ENCODE measurements around the gene MVD. TPM values are rescaled to one million over a fixed set of nuclear protein-coding genes. Genes with fewer than 3 reads are reported as not detected.
A peak's percentile ranks its signal among the peaks of the same experiment; 100 is the strongest.

Gene MVD
- total and polyA plus RNA-seq, 2 of the 13 experiments (the other 11 are each of a cell fraction or from before 2014, with no cell fraction given) = 28.1 to 187 TPM

DNA sequence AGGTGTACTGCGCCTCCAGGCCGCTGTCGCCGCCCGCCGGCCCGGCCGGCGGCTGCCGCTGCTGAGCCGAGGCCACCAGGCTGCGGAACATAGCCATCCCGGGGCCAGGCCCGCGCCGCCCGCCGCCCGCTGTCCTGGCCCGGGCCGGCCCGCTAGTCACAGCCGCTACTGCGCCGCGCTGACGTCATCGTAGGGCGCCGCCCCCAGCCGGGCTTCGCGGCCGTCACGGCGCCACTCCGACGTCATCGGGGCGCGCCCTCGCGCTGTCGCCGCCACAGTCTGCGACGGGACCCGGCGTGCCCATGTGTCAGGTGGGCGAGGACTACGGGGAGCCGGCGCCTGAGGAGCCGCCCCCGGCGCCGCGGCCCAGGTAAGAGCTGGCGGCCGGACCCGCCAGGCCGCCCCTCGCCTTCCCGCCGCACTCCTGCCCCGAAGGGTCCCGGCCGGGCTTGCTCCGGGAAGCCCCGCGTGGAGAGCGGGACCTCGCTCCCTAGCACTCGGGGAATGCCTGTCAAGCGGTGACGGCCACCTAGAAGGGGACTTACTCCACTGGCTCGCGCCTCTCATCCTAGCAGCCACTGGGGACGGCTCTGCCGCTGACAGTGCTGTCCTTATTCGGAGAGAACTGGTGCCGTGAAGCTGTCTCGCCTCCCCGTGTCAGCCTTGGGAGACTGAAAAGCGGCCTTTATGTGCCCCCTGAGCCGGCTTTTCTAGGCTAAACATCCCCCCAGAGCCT lies 43.5 kb upstream of the MVD start, which contains the start of the genes CTU2 and RNF166 (continued):
- TF ChIP-seq, protein P1, sequence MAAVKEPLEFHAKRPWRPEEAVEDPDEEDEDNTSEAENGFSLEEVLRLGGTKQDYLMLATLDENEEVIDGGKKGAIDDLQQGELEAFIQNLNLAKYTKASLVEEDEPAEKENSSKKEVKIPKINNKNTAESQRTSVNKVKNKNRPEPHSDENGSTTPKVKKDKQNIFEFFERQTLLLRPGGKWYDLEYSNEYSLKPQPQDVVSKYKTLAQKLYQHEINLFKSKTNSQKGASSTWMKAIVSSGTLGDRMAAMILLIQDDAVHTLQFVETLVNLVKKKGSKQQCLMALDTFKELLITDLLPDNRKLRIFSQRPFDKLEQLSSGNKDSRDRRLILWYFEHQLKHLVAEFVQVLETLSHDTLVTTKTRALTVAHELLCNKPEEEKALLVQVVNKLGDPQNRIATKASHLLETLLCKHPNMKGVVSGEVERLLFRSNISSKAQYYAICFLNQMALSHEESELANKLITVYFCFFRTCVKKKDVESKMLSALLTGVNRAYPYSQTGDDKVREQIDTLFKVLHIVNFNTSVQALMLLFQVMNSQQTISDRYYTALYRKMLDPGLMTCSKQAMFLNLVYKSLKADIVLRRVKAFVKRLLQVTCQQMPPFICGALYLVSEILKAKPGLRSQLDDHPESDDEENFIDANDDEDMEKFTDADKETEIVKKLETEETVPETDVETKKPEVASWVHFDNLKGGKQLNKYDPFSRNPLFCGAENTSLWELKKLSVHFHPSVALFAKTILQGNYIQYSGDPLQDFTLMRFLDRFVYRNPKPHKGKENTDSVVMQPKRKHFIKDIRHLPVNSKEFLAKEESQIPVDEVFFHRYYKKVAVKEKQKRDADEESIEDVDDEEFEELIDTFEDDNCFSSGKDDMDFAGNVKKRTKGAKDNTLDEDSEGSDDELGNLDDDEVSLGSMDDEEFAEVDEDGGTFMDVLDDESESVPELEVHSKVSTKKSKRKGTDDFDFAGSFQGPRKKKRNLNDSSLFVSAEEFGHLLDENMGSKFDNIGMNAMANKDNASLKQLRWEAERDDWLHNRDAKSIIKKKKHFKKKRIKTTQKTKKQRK (IDR thresholded peaks at IDR 0.05; ENCODE audit: low read length) = no peak
- TF ChIP-seq KMT2B (CRISPR knock-in tag; IDR thresholded peaks at IDR 0.05) = peak; percentile 88
- no peak for TF ChIP-seq SNRNP70 (IDR thresholded peaks at IDR 0.05; ENCODE audit: low read depth, low read length)
- TF ChIP-seq ZNF296 (CRISPR knock-in tag; conservative IDR thresholded peaks at IDR 0.05) = no peak
- TF ChIP-seq PPARG (CRISPR knock-in tag; conservative IDR thresholded peaks at IDR 0.05) = peak; percentile 66; the same call in 1 of the 2 replicates
- TF ChIP-seq ZNF33B (CRISPR knock-in tag; IDR thresholded peaks at IDR 0.05) = peak; percentile 43; the same call in 1 of the 2 replicates
- no peak for TF ChIP-seq NFRKB (IDR thresholded peaks at IDR 0.05)
- TF ChIP-seq ZNF263 (CRISPR knock-in tag; IDR thresholded peaks at IDR 0.05) = no peak
- TF ChIP-seq, protein P2, sequence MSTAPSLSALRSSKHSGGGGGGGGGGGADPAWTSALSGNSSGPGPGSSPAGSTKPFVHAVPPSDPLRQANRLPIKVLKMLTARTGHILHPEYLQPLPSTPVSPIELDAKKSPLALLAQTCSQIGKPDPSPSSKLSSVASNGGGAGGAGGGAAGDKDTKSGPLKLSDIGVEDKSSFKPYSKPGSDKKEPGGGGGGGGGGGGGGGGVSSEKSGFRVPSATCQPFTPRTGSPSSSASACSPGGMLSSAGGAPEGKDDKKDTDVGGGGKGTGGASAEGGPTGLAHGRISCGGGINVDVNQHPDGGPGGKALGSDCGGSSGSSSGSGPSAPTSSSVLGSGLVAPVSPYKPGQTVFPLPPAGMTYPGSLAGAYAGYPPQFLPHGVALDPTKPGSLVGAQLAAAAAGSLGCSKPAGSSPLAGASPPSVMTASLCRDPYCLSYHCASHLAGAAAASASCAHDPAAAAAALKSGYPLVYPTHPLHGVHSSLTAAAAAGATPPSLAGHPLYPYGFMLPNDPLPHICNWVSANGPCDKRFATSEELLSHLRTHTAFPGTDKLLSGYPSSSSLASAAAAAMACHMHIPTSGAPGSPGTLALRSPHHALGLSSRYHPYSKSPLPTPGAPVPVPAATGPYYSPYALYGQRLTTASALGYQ (CRISPR knock-in tag; IDR thresholded peaks at IDR 0.05) = no peak
- TF ChIP-seq GTF3A (CRISPR knock-in tag; conservative IDR thresholded peaks at IDR 0.05) = peak; percentile 78; the same call in 1 of the 2 replicates
- no peak; the same call in 1 of the 2 replicates for TF ChIP-seq MTF2 (CRISPR knock-in tag; IDR thresholded peaks at IDR 0.05; ENCODE audit: borderline replicate concordance)
- TF ChIP-seq HHEX (CRISPR knock-in tag; IDR thresholded peaks at IDR 0.05) = no peak
- peak; percentile 68; the same call in 1 of the 2 replicates for TF ChIP-seq ZSCAN31 (CRISPR knock-in tag; IDR thresholded peaks at IDR 0.05; ENCODE audit: low read depth)
- TF ChIP-seq, protein P3, sequence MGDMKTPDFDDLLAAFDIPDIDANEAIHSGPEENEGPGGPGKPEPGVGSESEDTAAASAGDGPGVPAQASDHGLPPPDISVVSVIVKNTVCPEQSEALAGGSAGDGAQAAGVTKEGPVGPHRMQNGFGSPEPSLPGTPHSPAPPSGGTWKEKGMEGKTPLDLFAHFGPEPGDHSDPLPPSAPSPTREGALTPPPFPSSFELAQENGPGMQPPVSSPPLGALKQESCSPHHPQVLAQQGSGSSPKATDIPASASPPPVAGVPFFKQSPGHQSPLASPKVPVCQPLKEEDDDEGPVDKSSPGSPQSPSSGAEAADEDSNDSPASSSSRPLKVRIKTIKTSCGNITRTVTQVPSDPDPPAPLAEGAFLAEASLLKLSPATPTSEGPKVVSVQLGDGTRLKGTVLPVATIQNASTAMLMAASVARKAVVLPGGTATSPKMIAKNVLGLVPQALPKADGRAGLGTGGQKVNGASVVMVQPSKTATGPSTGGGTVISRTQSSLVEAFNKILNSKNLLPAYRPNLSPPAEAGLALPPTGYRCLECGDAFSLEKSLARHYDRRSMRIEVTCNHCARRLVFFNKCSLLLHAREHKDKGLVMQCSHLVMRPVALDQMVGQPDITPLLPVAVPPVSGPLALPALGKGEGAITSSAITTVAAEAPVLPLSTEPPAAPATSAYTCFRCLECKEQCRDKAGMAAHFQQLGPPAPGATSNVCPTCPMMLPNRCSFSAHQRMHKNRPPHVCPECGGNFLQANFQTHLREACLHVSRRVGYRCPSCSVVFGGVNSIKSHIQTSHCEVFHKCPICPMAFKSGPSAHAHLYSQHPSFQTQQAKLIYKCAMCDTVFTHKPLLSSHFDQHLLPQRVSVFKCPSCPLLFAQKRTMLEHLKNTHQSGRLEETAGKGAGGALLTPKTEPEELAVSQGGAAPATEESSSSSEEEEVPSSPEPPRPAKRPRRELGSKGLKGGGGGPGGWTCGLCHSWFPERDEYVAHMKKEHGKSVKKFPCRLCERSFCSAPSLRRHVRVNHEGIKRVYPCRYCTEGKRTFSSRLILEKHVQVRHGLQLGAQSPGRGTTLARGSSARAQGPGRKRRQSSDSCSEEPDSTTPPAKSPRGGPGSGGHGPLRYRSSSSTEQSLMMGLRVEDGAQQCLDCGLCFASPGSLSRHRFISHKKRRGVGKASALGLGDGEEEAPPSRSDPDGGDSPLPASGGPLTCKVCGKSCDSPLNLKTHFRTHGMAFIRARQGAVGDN (CRISPR knock-in tag; IDR thresholded peaks at IDR 0.05) = peak; percentile 91
- peak; percentile 89 for TF ChIP-seq ERF (CRISPR knock-in tag; IDR thresholded peaks at IDR 0.05)
- TF ChIP-seq SP140L (CRISPR knock-in tag; IDR thresholded peaks at IDR 0.05; ENCODE audit: borderline replicate concordance) = 0 out of 2 replicates have a peak, but pooled peaks have one; percentile 51
- TF ChIP-seq CBX1 (IDR thresholded peaks at IDR 0.05; ENCODE audit: low read depth) = peak; percentile 26
- peak; percentile 100 for TF ChIP-seq HDAC1 (CRISPR knock-in tag; IDR thresholded peaks at IDR 0.05)
- TF ChIP-seq, protein P4, sequence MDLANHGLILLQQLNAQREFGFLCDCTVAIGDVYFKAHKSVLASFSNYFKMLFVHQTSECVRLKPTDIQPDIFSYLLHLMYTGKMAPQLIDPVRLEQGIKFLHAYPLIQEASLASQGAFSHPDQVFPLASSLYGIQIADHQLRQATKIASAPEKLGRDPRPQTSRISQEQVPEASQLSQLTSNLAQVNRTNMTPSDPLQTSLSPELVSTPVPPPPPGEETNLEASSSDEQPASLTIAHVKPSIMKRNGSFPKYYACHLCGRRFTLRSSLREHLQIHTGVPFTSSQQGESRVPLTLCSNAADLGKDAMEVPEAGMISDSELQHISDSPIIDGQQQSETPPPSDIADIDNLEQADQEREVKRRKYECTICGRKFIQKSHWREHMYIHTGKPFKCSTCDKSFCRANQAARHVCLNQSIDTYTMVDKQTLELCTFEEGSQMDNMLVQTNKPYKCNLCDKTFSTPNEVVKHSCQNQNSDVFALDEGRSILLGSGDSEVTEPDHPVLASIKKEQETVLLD (CRISPR knock-in tag; IDR thresholded peaks at IDR 0.05; ENCODE audit: low read depth) = peak; percentile 54; the same call in 1 of the 2 replicates
- peak; percentile 89 for TF ChIP-seq TARDBP (CRISPR knock-in tag; IDR thresholded peaks at IDR 0.05)

Measured in HepG2 (cell line).